NCI-H524 (cell line): ENCODE data around the gene TFF3.

Experiments
- DNase-seq, 2 experiments: peaks; one replicate each; lab custom pipeline; 2025; lab: John Stamatoyannopoulos, UW

The TFF3 gene

GRCh38 chr21:42320791-42321190 lies 5.6 kb upstream of the TFF3 start:
- peak in 1 of 2 experiments; percentile 50 for DNase-seq

- peak in 1 of 2 experiments; percentile 19 for DNase-seq
These were observed 4.8 kb upstream of the TFF3 start for GRCh38 chr21:42319851-42320572.

GRCh38 chr21:42319376-42319775 lies 4.2 kb upstream of the TFF3 start:
- no peak for DNase-seq

- DNase-seq = no peak
These were observed 2.9 kb upstream of the TFF3 start for GRCh38 chr21:42317826-42318746.

GRCh38 chr21:42317341-42317741 lies 2.1 kb upstream of the TFF3 start:
- no peak for DNase-seq

GRCh38 chr21:42316891-42317290 lies 1.7 kb upstream of the TFF3 start:
- DNase-seq = no peak

DNA sequence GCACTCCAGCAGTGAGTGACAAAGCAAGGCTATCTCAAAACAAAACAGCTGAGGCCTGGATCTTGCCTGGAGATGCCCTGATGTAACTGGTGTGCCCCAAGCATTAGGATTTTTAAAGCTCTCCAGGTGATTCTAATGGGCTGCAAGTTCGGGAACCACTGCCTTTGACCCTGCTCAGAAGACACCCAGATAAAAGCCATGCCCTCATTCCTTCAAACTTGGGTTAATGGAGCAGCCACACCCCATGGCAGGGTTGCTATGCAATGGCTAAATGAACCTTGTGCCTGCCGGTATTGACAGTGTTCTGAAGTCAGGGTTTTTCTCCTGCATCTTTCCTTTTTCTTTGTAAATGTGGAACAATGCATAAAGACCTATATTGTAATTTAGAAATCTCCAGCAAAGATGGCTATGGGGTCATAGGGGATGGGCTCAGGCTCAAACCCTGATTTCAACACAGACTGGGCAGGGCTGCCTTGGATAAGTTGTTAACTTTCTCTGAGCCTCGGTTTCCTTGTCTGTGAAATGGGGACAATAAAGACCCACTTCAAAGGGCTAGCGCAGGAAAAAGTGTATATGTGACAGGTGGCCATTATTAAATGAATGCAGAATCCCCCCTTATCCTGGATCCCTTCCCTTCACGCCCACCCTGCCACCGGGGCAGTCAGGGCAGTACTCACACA lies 453 bp downstream of the TFF3 start:
- DNase-seq = no peak

GRCh38 chr21:42313501-42313969 lies 1.7 kb downstream of the TFF3 start:
- DNase-seq = peak; percentile 44 to 76

DNA sequence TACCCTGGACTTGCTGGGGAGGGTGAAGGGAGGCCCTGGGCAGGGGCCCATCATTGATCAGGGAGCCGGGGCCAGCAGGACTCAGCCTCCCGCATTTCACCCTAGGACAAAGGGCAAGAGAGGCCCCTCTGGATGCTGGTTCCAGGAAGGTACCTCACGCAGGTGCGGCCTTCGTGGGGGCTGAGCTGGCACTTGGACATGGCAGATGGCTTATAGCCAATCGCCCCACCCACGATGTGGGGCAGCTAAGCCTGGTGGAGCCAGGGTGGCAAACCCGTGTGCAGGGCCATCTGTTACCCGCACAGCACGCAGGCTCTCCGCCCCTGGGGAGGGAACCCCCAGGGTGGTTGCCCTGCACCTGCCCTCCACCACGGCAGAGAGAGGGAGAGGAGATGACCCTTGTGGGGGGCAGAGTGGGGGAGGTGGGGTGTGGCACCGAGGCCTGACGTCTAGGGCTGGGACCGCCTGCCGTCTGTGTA lies 2.5 kb downstream of the TFF3 start:
- peak; percentile 73 to 90 for DNase-seq

DNA sequence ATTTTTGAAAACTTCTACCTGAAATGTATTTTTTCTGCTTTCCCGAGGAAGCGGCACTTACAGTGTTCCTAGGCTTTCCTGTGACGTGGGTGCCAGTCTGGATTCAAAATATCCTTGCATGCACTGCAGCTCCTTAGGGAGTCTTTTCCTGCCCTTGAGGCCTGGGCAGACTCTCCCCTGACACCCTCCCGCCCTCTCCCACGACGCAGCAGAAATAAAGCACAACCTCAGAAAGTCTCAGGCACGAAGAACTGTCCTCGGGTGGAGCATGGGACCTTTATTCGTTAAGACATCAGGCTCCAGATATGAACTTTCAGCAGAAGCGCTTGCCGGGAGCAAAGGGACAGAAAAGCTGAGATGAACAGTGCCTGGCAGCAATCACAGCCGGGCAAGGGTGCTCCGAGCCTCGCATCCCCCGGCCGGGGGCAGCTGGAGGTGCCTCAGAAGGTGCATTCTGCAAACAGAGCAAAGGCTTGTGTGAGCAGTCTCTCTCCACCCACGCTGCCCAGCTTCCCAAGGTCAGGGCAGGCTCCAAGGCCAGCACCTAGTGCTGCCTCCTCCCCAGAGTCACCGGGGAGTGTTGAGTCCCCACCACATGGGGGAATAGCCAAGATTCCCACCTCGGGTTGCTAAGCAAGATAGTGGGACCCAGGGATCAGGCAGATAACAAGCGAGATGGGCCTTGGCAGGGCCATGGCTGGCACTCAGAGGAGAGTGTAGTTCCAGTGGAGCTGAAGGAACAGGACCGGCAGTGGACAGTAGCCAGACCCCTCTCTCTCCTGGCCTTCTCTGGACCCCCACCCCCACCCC lies 3.2 kb downstream of the TFF3 start:
- DNase-seq = peak in 1 of 2 experiments; percentile 26

- no peak for DNase-seq
These were observed 4.0 kb downstream of the TFF3 start for GRCh38 chr21:42311160-42311559.

DNA sequence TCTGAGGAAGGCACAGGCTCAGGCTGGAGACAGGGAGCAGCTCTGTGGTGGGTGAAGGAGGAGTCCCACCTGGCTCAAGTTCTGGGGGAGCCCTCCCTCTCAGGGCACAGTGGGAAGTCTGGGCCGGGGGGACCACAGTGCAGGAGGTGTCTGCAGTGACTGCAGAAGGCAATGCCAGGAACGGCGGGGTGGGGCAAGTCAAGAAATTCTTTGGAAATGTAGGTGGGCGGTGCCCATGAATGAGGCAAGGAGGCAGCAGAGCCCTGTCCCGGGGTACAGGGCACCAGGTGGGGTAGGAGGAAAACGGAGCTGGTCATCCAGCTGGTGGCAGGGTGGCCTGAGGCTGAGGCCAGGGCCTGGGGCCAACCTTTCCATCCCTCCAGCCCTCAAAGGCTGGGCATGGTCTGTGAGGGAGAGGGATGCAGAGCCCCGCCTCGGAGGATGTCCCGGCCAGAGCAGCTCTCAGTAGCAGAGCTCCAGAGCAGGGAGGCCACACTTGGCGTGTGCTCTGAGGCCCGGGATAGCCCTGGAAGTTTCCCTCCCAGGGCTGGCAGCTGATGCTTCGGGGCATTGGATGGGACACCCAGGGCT lies 4.7 kb downstream of the TFF3 start:
- DNase-seq = no peak

GRCh38 chr21:42309753-42310213 lies 5.4 kb downstream of the TFF3 start:
- DNase-seq = peak; percentile 50 to 71

- peak in 1 of 2 experiments; percentile 15 for DNase-seq
These were observed 6.1 kb downstream of the TFF3 start for GRCh38 chr21:42308914-42309752.

- DNase-seq = no peak
These were observed 6.9 kb downstream of the TFF3 start for GRCh38 chr21:42308161-42308913.

DNA sequence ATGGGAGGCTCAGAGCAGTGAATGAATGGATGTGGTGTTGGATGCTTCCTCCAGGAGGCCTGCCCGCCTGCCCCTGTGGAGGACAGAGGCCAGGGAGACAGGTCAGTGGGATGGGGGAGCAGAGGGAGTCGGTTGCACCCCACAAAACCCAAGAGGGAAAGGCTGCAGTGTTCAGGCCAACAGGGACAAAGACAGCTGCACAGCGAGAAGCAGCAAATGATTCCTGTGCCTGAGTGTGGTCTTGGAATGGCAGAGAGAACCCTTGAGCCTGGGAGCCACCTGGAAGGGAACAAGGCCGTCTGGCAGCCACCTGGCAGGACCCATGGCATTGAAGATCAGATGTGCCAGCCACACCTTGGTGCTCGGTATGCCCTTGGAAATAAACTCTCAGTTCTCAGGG lies 8.1 kb downstream of the TFF3 start:
- DNase-seq = peak; percentile 36 to 81

DNA sequence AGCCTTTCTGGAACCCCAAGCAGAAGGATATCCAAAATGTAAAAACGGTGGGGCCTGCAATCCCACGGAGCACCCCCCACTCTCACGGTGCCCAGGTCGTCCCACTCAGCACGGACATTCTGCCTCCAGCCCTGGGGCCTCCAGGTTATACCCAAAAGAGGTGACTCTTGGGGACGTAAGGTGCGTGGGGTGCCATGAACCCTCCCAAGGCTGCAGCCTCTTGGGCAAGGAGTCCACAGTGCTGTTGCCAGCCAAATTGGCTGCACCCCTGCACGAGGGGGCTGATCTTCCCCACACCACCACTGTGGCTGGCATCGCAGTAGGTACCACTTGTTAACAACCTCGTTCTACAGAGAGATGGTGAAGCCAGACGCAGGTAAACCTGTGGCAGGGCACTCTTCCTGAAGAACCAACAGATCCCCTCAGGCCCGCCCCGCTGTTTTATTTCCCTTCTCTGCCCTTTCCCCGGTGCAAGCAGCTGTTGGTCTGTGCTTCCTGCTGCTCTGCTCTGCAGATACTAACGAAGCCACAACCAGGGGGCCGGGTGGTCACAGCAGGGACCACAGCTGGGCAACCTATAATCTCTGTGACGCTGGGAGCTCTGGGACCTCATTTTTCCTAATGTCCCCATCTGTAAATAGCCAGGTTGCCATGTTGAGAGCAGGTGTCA lies 8.7 kb downstream of the TFF3 start:
- DNase-seq = peak; percentile 91 to 97

DNA sequence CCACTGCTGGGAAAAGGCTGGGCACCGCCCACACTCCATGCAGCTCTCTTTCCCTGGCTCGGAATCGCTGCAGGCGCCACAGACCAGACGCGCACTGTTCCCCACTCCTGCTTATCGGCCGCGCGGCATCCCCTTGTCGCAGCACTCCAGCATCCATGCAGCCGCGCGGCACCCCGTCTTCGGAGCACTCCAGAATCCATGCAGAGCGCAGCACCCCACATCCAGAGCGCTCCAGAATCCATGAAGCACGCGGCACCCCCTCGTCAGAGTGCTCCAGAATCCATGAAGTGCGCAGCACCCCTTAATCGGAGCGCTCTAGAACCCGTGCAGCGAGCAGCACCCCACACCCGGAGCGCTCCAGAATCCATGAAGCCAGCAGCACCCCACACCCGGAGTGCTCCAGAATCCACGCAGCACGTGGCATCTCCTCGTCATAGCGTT lies 9.5 kb downstream of the TFF3 start:
- DNase-seq = no peak
